ENCODE data around the gene MAP7D2. TPM values are rescaled to one million over a fixed set of nuclear protein-coding genes. Genes with fewer than 3 reads are reported as not detected.

Gene MAP7D2
- total and polyA plus RNA-seq, 2 of the 4 experiments (the other 2 are of a cell fraction), result 0.18 to 0.19 TPM

DNA sequence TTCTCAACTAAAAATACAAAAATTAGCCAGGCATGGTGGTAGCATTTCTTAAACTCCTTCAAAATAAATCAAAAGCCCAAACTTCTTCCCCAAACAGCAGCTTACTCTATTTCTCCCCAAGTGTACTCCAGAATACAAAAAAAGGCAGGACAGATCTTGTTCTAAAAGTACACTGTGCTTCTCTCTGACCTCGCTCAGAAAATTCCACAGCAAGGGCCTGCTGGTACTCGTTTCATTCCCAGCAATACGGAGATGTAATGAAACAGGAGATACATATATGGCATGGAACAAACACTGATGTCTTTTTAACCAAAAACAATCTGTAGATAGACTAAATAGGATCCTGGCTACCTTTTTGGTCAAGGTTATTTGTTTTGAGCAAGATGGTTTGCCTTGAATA, 25.2 kb downstream of the MAP7D2 start:
- no peaks in the 10 kb centered on the region for H3K36me3 ChIP-seq (ENCODE audit: control insufficient read depth, insufficient read depth, low read length)
- no peak overlapping the region for H2BK20ac ChIP-seq (ENCODE audit: low read depth, low read length)
- DNase-seq, result no peak
- no peak overlapping the region for H3K56ac ChIP-seq (ENCODE audit: extremely low read depth, insufficient read depth, low read length)
- no peak overlapping the region for H2AK9ac ChIP-seq (replicated peaks; ENCODE audit: low read depth, low read length, poor library complexity)
- H4K8ac ChIP-seq (ENCODE audit: low read depth in 2 of 2, low read length in 2 of 2), result no peak overlapping the region
- ChIA-PET CTCF (no interaction called here), POLR2A (ENCODE audit: unreplicated experiment) (no interaction called here)
- no peak overlapping the region for H3K4me3 ChIP-seq (ENCODE audit: insufficient read depth, low read depth, low read length)
- no peaks in the 10 kb centered on the region for H4K20me1 ChIP-seq (ENCODE audit: insufficient read depth, low read length)
- WGBS, 2 experiments (ENCODE audit: extremely low coverage in 2 of 2, insufficient read length in 1 of 2), result no CpG with 5 or more reads among the region's 3 CpGs
- H3K18ac ChIP-seq (ENCODE audit: low read depth, low read length), result no peak overlapping the region
- no peak overlapping the region for H3K14ac ChIP-seq (replicated peaks; ENCODE audit: low read depth, low read length)
- H4K91ac ChIP-seq (ENCODE audit: insufficient read depth, low read depth, low read length), result no peak overlapping the region
- intact Hi-C loops (cut with micrococcal nuclease) (no loop called here), in situ Hi-C loops (cut with MboI; ENCODE audit: low sequenced_read_pairs) (no loop called here), dilution Hi-C loops (cut with HindIII; ENCODE audit: low sequenced_read_pairs, unreplicated experiment) (no loop called here)
- no peaks in the 10 kb centered on the region for H3K9me3 ChIP-seq (ENCODE audit: control insufficient read depth, insufficient read depth, low read length)
- H3K27ac ChIP-seq (ENCODE audit: insufficient read depth, low read length), result no peak overlapping the region
- H3K4me2 ChIP-seq (ENCODE audit: low read depth, low read length), result no peak overlapping the region
- no peak overlapping the region for H2BK120ac ChIP-seq (ENCODE audit: low read depth, low read length)
- no peaks in the 10 kb centered on the region for H3K4me1 ChIP-seq (ENCODE audit: control insufficient read depth, insufficient read depth, low read length)
- no peak overlapping the region for H2BK15ac ChIP-seq (ENCODE audit: low read depth, low read length)
- H3K9ac ChIP-seq (ENCODE audit: low read depth, low read length), result no peak overlapping the region
- H3K23ac ChIP-seq (ENCODE audit: low read depth, low read length), result no peak overlapping the region
- TF ChIP-seq MAZ (IDR thresholded peaks at IDR 0.05; ENCODE audit: borderline replicate concordance, low read depth, low read length), result no peak
- TF ChIP-seq, protein P1, sequence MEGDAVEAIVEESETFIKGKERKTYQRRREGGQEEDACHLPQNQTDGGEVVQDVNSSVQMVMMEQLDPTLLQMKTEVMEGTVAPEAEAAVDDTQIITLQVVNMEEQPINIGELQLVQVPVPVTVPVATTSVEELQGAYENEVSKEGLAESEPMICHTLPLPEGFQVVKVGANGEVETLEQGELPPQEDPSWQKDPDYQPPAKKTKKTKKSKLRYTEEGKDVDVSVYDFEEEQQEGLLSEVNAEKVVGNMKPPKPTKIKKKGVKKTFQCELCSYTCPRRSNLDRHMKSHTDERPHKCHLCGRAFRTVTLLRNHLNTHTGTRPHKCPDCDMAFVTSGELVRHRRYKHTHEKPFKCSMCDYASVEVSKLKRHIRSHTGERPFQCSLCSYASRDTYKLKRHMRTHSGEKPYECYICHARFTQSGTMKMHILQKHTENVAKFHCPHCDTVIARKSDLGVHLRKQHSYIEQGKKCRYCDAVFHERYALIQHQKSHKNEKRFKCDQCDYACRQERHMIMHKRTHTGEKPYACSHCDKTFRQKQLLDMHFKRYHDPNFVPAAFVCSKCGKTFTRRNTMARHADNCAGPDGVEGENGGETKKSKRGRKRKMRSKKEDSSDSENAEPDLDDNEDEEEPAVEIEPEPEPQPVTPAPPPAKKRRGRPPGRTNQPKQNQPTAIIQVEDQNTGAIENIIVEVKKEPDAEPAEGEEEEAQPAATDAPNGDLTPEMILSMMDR (conservative IDR thresholded peaks at IDR 0.05; ENCODE audit: low read depth, low read length), result no peak
- no peak for TF ChIP-seq NFE2L2 (IDR thresholded peaks at IDR 0.05; ENCODE audit: low read depth, low read length)
- no peak for TF ChIP-seq ELK1 (IDR thresholded peaks at IDR 0.05; ENCODE audit: borderline replicate concordance, low read depth, low read length)
- H3K79me1 ChIP-seq (ENCODE audit: low read depth in 1 of 2, low read length in 2 of 2), result no peaks in the 10 kb centered on the region
- ATAC-seq (ENCODE audit: low read depth), result no peak
- H3K9me1 ChIP-seq (ENCODE audit: insufficient read depth, low read length), result no peaks in the 10 kb centered on the region
- no peak overlapping the region for H2AK5ac ChIP-seq (ENCODE audit: low read depth, low read length)
- H3K4ac ChIP-seq (ENCODE audit: low read depth, low read length), result no peak overlapping the region
- peaks cover 16% of the 10 kb centered on the region for H3K27me3 ChIP-seq (ENCODE audit: control insufficient read depth, insufficient read depth, low read length)
- H4K5ac ChIP-seq (ENCODE audit: low read depth, low read length), result no peak overlapping the region
- no TSS peak for BruUV-seq (replicated peaks)
- no peak overlapping the region for H2BK5ac ChIP-seq (ENCODE audit: low read depth, low read length, poor library complexity, severe bottlenecking)
- H2AFZ ChIP-seq (replicated peaks; ENCODE audit: low read length, poor library complexity), result no peak overlapping the region

All from IMR-90 (cell line).